ENCODE measurements around the gene DTHD1. TPM values are rescaled to one million over a fixed set of nuclear protein-coding genes. Genes with fewer than 3 reads are reported as not detected.

DTHD1 gene
- polyA plus RNA-seq, 1 donor (not counting 4 experiments of a cell fraction or from before 2014, with no cell fraction given) = not detected

DNA sequence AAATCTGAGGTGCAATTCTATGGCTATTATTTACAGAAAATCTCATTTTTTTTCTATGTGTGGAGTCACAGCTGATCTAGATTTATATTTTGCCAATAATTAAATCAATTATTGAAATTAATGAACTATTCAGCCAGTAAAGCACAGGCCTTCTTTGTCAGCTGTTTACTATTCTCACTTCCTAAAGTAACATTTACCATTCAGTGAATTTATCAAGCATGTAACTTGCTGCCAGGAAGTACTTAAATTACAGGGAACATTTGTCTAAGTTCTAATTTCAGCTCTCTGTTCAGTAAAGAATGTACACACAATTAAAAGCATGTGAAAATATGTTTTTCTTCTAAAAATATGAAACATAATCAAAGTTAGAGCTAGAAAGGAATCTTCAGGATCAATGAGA is 79.3 kb downstream of the DTHD1 start:
- Histone ChIP-seq H3K9ac (ENCODE audit: control insufficient read depth, extremely low read depth, insufficient read depth, low read length) (no peak overlapping the region), H3K4me2 (ENCODE audit: control insufficient read depth, extremely low read depth, insufficient read depth, low read depth, low read length) (no peak overlapping the region), H3K79me2 (ENCODE audit: control insufficient read depth, insufficient read depth, low read length) (no peaks in the 10 kb centered on the region), H3K9me1 (ENCODE audit: control insufficient read depth, extremely low read depth, insufficient read depth, low read length) (no peaks in the 10 kb centered on the region), H3K36me3 (ENCODE audit: control insufficient read depth in 2 of 2, extremely low read depth in 1 of 2, insufficient read depth in 2 of 2, low read length in 2 of 2) (no peaks in the 10 kb centered on the region), H3K27me3 (ENCODE audit: control insufficient read depth, extremely low read depth, insufficient read depth, low read length) (no peaks in the 10 kb centered on the region), H3K27ac (ENCODE audit: control insufficient read depth, insufficient read depth, low read length) (no peak overlapping the region), H4K20me1 (ENCODE audit: control insufficient read depth, extremely low read depth, insufficient read depth, low read length) (no peaks in the 10 kb centered on the region), H3K4me3 (ENCODE audit: control insufficient read depth in 2 of 3, extremely low read depth in 1 of 3, insufficient read depth in 2 of 3, low read depth in 1 of 3, low read length in 3 of 3) (no peak overlapping the region), H3K4me1 (ENCODE audit: control insufficient read depth, extremely low read depth, insufficient read depth, low read length) (peaks cover 5% of the 10 kb centered on the region), H2AFZ (ENCODE audit: control insufficient read depth, low read length) (no peak overlapping the region), H3K9me3 (ENCODE audit: control insufficient read depth, low read depth, low read length) (no peaks in the 10 kb centered on the region)
- FAIRE-seq (no peak), DNase-seq (ENCODE audit: low read depth, low spot score) (no peak)
- dilution Hi-C loops (cut with MboI; ENCODE audit: extremely low pct_ligation_motif_present, low sequenced_read_pairs) = no loop called here
- TF ChIP-seq, protein P1, sequence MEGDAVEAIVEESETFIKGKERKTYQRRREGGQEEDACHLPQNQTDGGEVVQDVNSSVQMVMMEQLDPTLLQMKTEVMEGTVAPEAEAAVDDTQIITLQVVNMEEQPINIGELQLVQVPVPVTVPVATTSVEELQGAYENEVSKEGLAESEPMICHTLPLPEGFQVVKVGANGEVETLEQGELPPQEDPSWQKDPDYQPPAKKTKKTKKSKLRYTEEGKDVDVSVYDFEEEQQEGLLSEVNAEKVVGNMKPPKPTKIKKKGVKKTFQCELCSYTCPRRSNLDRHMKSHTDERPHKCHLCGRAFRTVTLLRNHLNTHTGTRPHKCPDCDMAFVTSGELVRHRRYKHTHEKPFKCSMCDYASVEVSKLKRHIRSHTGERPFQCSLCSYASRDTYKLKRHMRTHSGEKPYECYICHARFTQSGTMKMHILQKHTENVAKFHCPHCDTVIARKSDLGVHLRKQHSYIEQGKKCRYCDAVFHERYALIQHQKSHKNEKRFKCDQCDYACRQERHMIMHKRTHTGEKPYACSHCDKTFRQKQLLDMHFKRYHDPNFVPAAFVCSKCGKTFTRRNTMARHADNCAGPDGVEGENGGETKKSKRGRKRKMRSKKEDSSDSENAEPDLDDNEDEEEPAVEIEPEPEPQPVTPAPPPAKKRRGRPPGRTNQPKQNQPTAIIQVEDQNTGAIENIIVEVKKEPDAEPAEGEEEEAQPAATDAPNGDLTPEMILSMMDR (optimal IDR thresholded peaks at IDR 0.05 in 1 of 3, IDR thresholded peaks at IDR 0.05 in 1 of 3, conservative IDR thresholded peaks at IDR 0.05 in 1 of 3; ENCODE audit: extremely low read depth in 1 of 3, insufficient read depth in 2 of 3, low read length in 3 of 3) = no peak
- no peak for TF ChIP-seq EZH2 (IDR thresholded peaks at IDR 0.05; ENCODE audit: low read length)

DNA sequence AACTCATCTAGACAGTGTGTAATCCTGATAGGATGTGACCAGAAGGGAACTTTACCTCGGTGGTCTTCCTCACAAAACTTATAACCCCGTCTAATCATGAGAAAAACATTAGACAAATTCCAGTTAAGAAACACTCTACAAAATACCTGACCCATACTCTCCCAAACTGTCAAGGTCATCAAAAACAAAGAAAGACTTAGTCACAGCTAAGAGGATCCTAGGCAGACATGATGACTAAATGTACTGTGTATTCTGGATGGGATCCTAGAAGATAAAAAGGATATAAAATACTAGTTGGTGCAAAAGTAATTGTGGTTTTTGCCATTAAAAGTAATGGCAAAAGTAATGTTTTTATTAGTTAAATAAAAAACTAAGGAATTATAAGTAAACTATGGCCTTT is 81.6 kb downstream of the DTHD1 start:
- Histone ChIP-seq H3K9me3 (ENCODE audit: control insufficient read depth, low read depth, low read length) (no peaks in the 10 kb centered on the region), H3K27ac (ENCODE audit: control insufficient read depth, insufficient read depth, low read length) (no peak overlapping the region), H4K20me1 (ENCODE audit: control insufficient read depth, extremely low read depth, insufficient read depth, low read length) (no peaks in the 10 kb centered on the region), H2AFZ (ENCODE audit: control insufficient read depth, low read length) (no peak overlapping the region), H3K4me3 (ENCODE audit: control insufficient read depth in 2 of 3, extremely low read depth in 1 of 3, insufficient read depth in 2 of 3, low read depth in 1 of 3, low read length in 3 of 3) (no peak overlapping the region), H3K4me2 (ENCODE audit: control insufficient read depth, extremely low read depth, insufficient read depth, low read depth, low read length) (no peak overlapping the region), H3K27me3 (ENCODE audit: control insufficient read depth, extremely low read depth, insufficient read depth, low read length) (no peaks in the 10 kb centered on the region), H3K9ac (ENCODE audit: control insufficient read depth, extremely low read depth, insufficient read depth, low read length) (no peak overlapping the region), H3K9me1 (ENCODE audit: control insufficient read depth, extremely low read depth, insufficient read depth, low read length) (no peaks in the 10 kb centered on the region), H3K4me1 (ENCODE audit: control insufficient read depth, extremely low read depth, insufficient read depth, low read length) (peaks cover 4% of the 10 kb centered on the region), H3K36me3 (ENCODE audit: control insufficient read depth in 2 of 2, extremely low read depth in 1 of 2, insufficient read depth in 2 of 2, low read length in 2 of 2) (no peaks in the 10 kb centered on the region), H3K79me2 (ENCODE audit: control insufficient read depth, insufficient read depth, low read length) (no peaks in the 10 kb centered on the region)
- dilution Hi-C loops (cut with MboI; ENCODE audit: extremely low pct_ligation_motif_present, low sequenced_read_pairs) = no loop called here
- FAIRE-seq (no peak), DNase-seq (ENCODE audit: low read depth, low spot score) (no peak)
- TF ChIP-seq EZH2 (IDR thresholded peaks at IDR 0.05; ENCODE audit: low read length) = no peak
- TF ChIP-seq, protein P1 (optimal IDR thresholded peaks at IDR 0.05 in 1 of 3, IDR thresholded peaks at IDR 0.05 in 1 of 3, conservative IDR thresholded peaks at IDR 0.05 in 1 of 3; ENCODE audit: extremely low read depth in 1 of 3, insufficient read depth in 2 of 3, low read length in 3 of 3) = no peak

Data from keratinocyte (primary cell).